HG02884 (cell line): Measurements from ENCODE around the gene FUCA1.
"Not testable (repeated sequence)": the region's sequence is repeated elsewhere in the genome, so short reads cannot be mapped to it uniquely, and the experiment has no call there.

ENCODE experiments used
- ATAC-seq: cut with Tn5 transposase; IDR thresholded peaks from one replicate; pipeline ENCODE4 v1.9.1; 2021; ENCODE audit warnings: mild to moderate bottlenecking, moderate library complexity; ENCODE audit not compliant: unreplicated experiment

The FUCA1 gene

DNA sequence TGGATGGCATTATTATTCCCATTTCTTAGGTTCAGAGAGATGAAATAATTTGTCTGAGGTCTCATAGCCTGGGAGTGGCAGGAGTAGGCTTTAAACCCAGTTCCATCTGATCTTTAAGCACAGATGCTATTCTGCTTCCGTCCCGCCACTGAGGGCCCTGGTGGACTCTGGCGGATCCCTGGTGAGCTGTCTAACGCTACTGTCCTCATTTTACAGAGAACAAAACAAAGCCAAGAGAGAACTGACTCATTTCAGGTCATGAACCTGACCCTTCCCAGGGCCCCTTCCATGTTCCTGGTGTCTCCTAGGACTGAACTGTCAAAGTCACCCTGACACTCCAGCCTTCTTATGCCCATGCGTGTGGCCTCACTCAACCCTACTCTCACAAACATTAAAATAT, 64.4 kb downstream of the FUCA1 start:
- no peak for ATAC-seq

- ATAC-seq = not testable (repeated sequence)
These were observed 65.2 kb downstream of the FUCA1 start for GRCh38 chr1:23802809-23803342.

DNA sequence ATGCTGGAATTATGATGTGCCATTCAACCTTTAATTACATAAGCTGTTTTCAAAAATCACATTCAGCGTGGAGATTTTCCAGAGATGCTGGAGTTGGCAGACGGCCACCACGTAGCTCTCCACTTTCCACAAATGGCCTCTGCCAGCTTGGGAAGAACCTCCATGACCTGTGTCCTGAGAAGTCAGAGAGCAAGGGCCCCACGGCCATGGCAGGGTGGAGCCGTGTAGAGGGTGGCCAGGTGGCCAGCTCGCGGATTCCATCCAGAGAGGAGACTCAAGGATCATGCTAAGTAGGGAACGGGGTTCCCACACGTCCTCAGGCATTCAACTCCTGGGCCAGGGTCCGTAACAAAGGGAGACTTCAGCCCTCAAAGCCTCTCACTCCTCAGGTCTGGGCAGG, 66.2 kb downstream of the FUCA1 start:
- no peak for ATAC-seq

DNA sequence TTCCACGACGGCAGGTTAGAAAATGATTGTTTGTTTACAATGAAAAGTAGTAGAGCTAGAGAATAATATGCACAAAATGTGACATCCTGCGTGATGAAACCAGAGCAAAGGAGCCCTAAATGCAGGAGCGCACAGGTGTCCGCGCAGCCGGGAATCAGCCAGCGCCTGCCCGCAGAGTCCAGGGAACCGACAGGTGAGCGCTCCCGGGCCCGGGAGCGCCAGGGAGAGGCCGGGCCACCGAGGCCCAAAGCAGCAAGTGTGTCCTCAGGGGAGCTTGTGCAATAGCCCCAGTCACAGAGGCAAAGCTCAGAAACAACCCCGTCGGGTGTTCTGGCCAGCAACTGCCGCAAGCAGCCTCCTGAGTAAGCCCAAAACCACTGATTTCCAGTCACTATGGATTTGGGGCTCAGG, 66.7 kb downstream of the FUCA1 start:
- no peak for ATAC-seq

DNA sequence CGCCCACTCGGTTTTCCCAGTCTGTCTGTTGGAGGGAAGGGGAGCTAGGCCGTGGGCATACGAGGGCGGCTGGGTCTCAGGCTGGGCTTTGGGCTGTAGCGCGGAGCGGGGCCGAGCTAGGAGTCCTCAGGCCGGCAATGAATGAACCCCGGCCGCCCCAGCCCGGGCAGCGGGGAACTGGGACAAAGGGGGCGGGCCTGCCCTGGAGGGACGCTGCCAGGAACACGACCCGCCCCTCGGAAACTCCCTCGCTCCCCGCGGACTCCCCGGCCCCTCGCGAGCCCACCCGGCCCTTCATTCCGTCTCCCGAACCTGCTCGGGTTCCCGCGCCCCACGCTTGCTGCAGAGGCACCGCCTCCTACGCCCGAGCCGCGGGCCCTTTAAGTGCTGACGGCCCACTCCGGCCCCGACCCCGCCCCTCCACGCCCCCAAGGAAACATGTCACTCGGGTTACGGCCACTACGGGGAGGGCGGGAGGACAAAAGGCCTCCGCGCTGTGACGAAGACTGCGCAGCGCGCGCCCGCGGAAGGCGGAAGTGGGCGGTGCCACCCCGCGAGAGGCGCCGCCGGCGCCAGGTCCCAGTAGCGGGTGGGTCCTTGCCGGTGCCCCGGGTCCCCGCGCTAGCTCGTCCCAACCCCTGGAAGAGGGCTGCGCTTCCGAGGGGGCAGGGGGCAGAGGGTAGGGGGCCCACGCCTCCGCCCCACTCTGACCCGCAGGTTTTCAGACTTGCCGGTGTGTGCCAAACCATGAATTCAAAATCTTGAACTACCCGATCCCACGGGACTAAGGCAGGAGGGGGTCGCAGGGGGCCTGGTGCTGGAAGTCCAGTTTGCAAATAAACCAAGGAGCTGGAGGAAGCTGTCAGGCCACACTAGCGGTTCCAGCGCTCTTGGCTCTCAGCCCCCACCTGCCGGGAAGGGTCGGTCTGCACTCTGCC, 67.4 kb downstream of the FUCA1 start, which contains the start of gene GALE:
GALE (minus strand) TSS at position 355 of the 938 bp plus-strand sequence. CDS start 1,747 bp downstream, outside the sequence.
- peak; percentile 67 for ATAC-seq

DNA sequence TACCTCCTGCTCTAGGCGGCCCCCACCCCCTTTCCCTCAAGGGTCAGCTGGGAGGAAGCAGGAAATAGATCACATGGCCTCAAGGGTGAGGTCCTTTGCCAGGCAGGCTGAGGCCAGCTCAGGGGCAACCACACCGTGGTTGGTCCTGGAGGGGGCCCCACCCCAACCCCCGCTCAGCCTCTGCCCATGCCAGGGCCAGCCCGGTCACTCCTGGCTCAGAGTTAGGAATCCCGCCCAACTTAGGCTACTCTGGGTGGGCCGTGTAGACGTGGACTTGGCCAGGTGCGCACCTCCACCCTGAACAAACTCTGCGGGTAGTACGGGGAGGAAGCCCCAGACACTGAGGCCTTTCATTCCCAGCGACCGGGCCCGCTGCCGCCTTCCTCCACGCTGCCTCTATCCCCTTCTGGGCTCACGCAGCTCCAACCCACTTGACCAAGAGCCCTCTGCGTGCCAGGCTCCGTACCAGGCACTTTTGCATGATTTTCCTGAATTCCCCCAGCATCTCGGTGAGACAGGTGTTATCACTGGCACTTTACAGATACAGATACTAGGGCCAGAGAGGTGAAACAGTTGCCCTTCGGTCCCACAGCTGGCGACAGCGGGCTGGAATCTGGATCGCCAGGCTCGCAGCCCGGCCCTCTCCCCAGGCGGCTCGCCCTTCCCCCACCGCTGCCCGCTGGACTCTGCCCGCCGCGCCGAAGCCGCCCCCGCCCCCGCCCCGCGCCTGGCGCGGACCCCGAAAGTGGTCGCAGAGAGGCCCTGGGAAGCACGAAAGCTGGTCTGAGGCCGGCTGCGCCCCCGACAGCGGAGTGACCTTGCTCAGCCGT, 68.3 kb downstream of the FUCA1 start:
- ATAC-seq = no peak

GRCh38 chr1:23799255-23799569, 68.9 kb downstream of the FUCA1 start:
- ATAC-seq = no peak

DNA sequence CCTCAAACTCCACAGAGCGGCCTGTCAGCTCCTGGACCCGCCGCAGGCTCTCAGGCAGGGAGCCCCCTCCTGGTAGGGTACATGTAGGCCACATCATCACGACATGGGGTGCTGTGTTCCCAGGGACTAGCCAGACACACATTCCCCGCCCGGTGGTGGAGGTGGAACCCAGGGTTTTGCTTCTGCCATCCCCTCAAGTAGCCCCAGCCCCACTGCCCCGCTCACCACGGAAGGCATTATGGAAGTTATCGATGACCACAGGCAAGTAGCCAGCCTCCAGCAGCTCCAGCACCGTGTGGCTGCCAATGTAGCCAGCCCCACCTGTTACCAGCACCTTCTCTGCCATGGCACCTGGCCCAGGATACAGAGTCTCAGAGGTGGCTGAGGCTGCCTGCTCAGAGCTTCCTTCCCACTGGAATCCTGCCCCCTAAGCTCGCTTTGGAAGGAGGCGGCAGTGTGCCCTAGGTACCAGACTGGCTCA, 69.4 kb downstream of the FUCA1 start:
- ATAC-seq = no peak

DNA sequence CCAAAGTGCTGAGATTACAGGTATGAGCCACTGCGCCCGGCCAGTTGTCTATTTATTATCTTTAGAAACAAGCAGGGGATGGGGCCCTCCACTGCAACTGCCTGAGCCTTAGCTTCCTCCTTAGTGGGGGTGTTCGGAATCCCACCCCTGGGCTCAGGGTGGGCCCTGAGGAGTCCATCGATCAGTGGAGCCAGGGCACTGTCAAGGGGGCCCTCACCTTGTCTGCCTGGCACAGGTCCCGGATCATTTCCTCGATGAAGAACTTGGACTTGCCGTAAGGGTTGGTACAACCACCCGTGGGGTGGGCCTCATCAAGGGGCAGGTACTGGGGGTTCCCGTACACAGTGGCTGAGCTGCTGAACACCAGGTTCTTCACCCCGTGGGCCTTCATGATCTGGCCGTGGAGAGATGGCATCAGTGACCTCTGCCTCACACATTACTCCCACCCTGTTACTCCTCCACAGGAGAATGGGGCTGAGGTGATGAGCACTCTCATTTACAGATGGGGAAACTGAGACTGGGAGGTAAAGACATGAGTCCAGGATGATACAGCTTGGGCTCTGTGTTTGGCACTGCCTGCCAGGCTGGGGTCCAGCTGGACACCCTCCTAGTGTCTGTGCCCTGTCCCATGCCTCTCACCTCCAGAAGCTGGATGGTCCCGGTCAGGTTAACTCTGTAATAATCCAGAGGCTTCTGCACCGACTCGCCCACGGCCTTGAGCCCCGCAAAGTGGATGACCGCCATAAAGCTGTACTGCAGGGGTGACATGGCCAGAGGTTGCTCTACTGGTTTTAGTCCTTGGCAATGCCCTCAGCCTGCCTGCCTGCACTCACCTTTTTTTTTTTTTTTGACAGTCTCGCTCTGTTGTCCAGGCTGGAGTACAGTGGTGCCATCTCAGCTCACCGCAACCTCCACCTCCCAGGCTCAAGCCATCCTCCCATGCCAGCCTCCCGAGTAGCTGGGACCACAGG, 70.3 kb downstream of the FUCA1 start:
- no peak for ATAC-seq

- ATAC-seq = no peak
These were observed 71.4 kb downstream of the FUCA1 start for GRCh38 chr1:23796466-23797271.

- no peak for ATAC-seq
These were observed 72.2 kb downstream of the FUCA1 start for GRCh38 chr1:23795676-23796465.
